Activated T-helper 17 cell treated with anti-CD3 and anti-CD28 coated beads, Interleukin-2, amount 50 U/mL, for 72 hours (primary cell): Measurements from ENCODE around the gene AMZ1. TPM values are rescaled to one million over a fixed set of nuclear protein-coding genes. Genes with fewer than 3 reads are reported as not detected.
"Not testable (repeated sequence)": the region's sequence is repeated elsewhere in the genome, so short reads cannot be mapped to it uniquely, and the experiment has no call there.

Experiments
- ATAC-seq: fragments of 150-1000 bp; cut with Tn5 transposase; replicated peaks from 2 replicates; pipeline ENCODE4 v1.10.0; 2021; ENCODE audit warnings: mild to moderate bottlenecking, moderate library complexity
- H3K27ac Mint-ChIP-seq: one replicate; pipeline ENCODE4 v1.8.0; 2022; ENCODE audit warnings: mixed read lengths
- H3K27me3 Mint-ChIP-seq: one replicate; pipeline ENCODE4 v1.8.0; 2022; ENCODE audit warnings: mixed read lengths
- H3K36me3 Mint-ChIP-seq: one replicate; pipeline ENCODE4 v1.8.0; 2022; ENCODE audit warnings: low read depth, mild to moderate bottlenecking, mixed read lengths
- H3K4me1 Mint-ChIP-seq: one replicate; pipeline ENCODE4 v1.8.0; 2022; ENCODE audit warnings: mixed read lengths
- H3K4me3 Mint-ChIP-seq: one replicate; pipeline ENCODE4 v1.8.0; 2022; ENCODE audit warnings: mild to moderate bottlenecking, mixed read lengths
- H3K9me3 Mint-ChIP-seq: one replicate; pipeline ENCODE4 v1.8.0; 2022; ENCODE audit warnings: mixed read lengths
- total RNA-seq, 2 donors: library from RNA; stranded (reverse); gene quantifications; one replicate each; pipeline ENCODE4 v1.2.3, GENCODE V29; 2022

AMZ1 gene
- total RNA-seq, 2 donors from 2014 or later = 0.69 TPM; not detected in 1

DNA sequence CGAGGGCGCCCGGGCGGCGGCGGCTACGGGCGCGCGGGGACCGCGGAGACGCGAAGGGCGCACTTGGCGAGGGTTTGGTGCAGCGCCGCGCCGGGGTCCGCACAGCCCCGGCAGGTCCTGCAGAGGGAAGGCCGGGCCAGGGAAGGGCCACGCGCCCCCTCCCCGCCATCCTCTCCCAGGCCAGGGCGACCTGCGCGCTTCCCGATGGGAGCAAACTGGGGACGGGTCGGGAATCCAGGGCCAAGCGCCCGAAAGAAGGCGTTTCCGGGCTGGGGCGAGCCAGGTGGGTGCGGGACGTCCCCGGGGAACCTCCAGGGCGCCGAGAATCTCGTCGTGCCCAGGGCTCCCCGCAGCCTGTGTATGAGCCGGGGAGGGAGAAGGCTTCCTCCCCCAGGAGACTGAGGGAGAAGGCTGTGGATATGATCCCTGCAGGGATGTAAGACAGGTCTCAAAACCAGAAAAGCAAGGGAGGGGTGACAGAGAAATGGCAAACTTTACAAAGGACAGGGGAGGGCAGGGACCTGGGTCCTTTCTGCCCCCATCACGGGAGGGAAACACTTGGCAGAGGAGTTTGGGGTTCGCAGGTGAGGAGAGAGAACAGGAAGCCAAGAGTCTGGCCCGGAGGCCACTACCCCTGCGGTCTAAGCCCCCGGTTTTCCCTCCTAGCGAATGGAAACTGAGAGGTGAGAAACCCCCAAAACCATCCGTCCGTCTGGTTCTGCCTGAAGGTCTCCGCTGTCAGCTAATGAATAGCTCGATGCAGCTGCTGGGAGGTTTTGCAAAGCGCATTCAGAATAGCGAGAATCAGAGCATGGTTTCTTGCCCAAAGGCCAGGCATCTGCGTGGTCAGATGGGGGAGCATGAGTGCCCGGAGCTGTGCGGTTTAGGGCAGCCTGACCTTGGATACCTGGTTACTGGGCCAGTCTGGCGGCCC is 674 bp downstream of the AMZ1 start:
- no peaks in the 10 kb centered on the region for H3K9me3 Mint-ChIP-seq
- no peak for ATAC-seq
- H3K36me3 Mint-ChIP-seq = no peaks in the 10 kb centered on the region
- no peak overlapping the region for H3K27ac Mint-ChIP-seq
- H3K27me3 Mint-ChIP-seq = peaks cover 23% of the 10 kb centered on the region
- H3K4me3 Mint-ChIP-seq = peak overlapping the region; percentile 25
- H3K4me1 Mint-ChIP-seq = no peaks in the 10 kb centered on the region

DNA sequence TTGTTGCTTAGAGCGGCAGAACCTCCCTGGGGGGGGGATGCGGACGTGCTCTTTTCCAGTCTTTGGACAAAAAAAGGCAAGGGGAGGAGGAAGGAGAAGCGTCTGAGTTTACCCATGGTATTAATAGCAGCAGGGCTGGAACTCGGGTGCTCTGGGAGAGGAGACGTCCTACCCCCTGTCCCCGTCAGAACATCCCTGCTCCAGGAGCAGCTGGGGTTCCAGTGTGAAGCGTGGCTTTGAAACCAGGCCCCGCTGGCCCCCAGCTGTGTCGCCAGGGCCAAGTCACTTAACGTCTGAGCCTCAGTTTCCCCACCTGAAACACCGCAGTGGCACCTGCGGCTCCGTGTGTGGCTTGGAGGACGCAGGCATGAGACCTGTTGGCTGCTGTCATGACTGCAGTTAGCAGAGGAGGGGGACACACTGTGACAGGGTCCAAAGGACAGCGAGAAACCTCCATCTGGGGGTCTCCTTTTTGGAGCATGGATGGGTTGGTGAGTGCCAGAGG is 1.4 kb downstream of the AMZ1 start:
- no peaks in the 10 kb centered on the region for H3K36me3 Mint-ChIP-seq
- no peaks in the 10 kb centered on the region for H3K4me1 Mint-ChIP-seq
- ATAC-seq = no peak
- no peaks in the 10 kb centered on the region for H3K9me3 Mint-ChIP-seq
- peaks cover 23% of the 10 kb centered on the region for H3K27me3 Mint-ChIP-seq
- H3K4me3 Mint-ChIP-seq = no peak overlapping the region
- H3K27ac Mint-ChIP-seq = no peak overlapping the region

- Mint-ChIP-seq H3K9me3 (no peaks in the 10 kb centered on the region), H3K36me3 (no peaks in the 10 kb centered on the region), H3K4me3 (no peak overlapping the region), H3K27me3 (peaks cover 23% of the 10 kb centered on the region), H3K4me1 (no peaks in the 10 kb centered on the region), H3K27ac (no peak overlapping the region)
- no peak for ATAC-seq
Observed at GRCh38 chr7:2689951-2690705, 2.1 kb downstream of the AMZ1 start.

- H3K36me3 Mint-ChIP-seq = no peaks in the 10 kb centered on the region
- H3K9me3 Mint-ChIP-seq = no peaks in the 10 kb centered on the region
- no peak for ATAC-seq
- H3K27me3 Mint-ChIP-seq = peaks cover 19% of the 10 kb centered on the region
- H3K27ac Mint-ChIP-seq = no peak overlapping the region
- H3K4me3 Mint-ChIP-seq = no peak overlapping the region
- H3K4me1 Mint-ChIP-seq = no peaks in the 10 kb centered on the region
Observed at GRCh38 chr7:2691011-2691707, 3.2 kb downstream of the AMZ1 start.

DNA sequence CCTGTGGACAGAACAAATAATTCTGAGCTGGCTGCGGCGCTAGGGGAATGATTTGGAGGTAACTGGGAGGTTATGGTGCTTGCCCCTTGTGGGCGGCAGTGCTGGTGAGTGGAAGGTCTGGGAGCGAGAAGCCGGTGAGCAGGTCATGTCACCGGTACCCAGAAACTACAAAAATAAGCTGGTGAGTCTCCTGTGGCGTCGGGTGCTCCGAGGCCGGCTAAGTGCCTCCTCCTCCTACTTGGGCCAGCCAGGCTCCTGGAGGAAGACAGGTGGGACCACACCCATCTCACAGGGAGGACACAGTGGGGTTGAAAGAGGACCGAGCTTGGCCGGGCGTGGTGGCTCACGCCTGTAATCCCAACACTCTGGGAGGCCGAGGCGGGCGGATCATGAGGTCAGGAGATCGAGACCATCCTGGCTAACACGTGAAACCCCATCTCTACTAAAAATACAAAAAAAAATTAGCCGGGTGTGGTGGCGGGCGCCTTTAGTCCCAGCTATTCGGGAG is 4.0 kb downstream of the AMZ1 start:
- not testable (repeated sequence) for H3K36me3 Mint-ChIP-seq, H3K4me1 Mint-ChIP-seq, ATAC-seq, H3K4me3 Mint-ChIP-seq, H3K9me3 Mint-ChIP-seq, H3K27ac Mint-ChIP-seq
- H3K27me3 Mint-ChIP-seq = peaks cover 17% of the 10 kb centered on the region

- no peaks in the 10 kb centered on the region for H3K36me3 Mint-ChIP-seq
- no peak overlapping the region for H3K27ac Mint-ChIP-seq
- ATAC-seq = no peak
- H3K4me1 Mint-ChIP-seq = no peaks in the 10 kb centered on the region
- no peaks in the 10 kb centered on the region for H3K9me3 Mint-ChIP-seq
- H3K27me3 Mint-ChIP-seq = peaks cover 14% of the 10 kb centered on the region
- no peak overlapping the region for H3K4me3 Mint-ChIP-seq
Observed at GRCh38 chr7:2692543-2692942, 4.5 kb downstream of the AMZ1 start.

DNA sequence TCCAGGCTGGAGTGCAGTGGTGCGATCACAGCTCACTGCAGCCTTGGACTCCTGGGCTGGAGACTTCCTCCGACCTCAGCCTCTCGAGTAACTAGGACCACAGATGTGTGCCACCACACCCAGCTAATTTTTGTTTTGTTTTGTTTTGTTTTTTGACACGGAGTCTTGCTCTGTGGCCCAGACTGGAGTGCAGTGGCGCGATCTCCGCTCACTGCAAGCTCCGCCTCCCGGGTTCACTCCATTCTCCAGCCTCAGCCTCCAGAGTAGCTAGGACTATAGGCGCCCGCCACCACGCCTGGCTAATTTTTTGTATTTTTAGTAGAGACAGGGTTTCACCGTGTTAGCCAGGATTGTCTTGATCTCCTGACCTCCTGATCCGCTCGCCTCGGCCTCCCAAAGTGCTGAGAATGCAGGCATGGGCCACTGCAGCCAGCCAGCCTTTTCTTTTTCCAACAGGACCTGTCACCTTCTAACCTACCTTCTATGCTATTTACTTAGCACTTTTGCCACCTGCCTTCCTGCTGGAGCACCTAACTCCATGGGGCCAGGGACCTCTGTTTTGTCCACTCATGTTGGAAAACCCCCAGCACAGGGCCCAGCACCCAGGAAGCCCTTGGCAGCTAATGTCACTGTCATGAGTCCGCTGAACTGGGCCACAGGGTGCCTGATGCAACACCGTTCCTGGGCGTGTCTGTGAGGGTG is 5.6 kb downstream of the AMZ1 start:
- ATAC-seq, H3K4me1 Mint-ChIP-seq, H3K4me3 Mint-ChIP-seq, H3K9me3 Mint-ChIP-seq, H3K36me3 Mint-ChIP-seq, H3K27ac Mint-ChIP-seq: not testable (repeated sequence)
- peaks cover 13% of the 10 kb centered on the region for H3K27me3 Mint-ChIP-seq

DNA sequence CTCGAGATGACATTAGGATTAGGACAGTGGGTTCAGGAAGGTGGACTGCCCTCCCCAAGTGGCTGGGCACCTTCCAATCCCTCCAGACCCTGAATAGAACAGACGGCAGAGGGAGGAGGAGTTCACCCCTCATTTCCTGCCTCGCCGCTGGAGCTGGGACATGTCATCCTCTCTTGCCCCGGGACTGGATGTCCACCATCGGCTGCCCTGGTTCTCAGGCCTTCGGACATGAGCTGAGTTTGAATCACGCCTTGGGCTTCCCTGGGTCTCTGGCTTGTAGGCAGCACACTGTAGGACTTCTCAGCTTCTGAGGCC is 6.1 kb downstream of the AMZ1 start:
- not testable (repeated sequence) for H3K4me1 Mint-ChIP-seq, H3K27ac Mint-ChIP-seq, ATAC-seq, H3K36me3 Mint-ChIP-seq, H3K9me3 Mint-ChIP-seq, H3K27me3 Mint-ChIP-seq, H3K4me3 Mint-ChIP-seq

- no peaks in the 10 kb centered on the region for H3K9me3 Mint-ChIP-seq
- peak; percentile 90 for ATAC-seq
- H3K27ac Mint-ChIP-seq = peak overlapping the region; percentile 62
- H3K4me3 Mint-ChIP-seq = peak overlapping the region; percentile 65
- H3K4me1 Mint-ChIP-seq = peaks cover 18% of the 10 kb centered on the region
- H3K27me3 Mint-ChIP-seq = no peaks in the 10 kb centered on the region
- no peaks in the 10 kb centered on the region for H3K36me3 Mint-ChIP-seq
Observed at GRCh38 chr7:2698581-2699288, 10.7 kb downstream of the AMZ1 start.

DNA sequence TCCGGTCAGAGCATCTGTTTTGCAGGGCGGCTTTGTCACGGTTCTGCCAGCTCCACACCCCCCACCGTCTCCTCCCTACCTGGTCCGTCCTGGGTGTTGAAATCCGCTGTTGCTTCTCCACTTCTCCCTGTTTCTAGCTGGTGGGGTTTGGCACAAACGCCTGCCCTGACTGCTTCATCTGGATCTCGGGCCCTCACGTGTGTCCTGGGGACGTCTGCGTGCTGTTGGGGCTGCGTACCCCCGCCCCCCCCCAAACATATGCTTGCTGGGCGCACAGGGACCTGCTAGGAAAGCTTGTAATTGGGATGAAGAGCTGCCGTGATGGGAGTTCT is 11.3 kb downstream of the AMZ1 start:
- peak overlapping the region; percentile 62 for H3K27ac Mint-ChIP-seq
- no peaks in the 10 kb centered on the region for H3K36me3 Mint-ChIP-seq
- no peak for ATAC-seq
- H3K27me3 Mint-ChIP-seq = no peaks in the 10 kb centered on the region
- peak overlapping the region; percentile 65 for H3K4me3 Mint-ChIP-seq
- no peaks in the 10 kb centered on the region for H3K9me3 Mint-ChIP-seq
- peaks cover 18% of the 10 kb centered on the region for H3K4me1 Mint-ChIP-seq

GRCh38 chr7:2700141-2700850 is 12.3 kb downstream of the AMZ1 start:
- peaks cover 18% of the 10 kb centered on the region for H3K4me1 Mint-ChIP-seq
- no peaks in the 10 kb centered on the region for H3K27me3 Mint-ChIP-seq
- ATAC-seq = no peak
- H3K9me3 Mint-ChIP-seq = no peaks in the 10 kb centered on the region
- no peaks in the 10 kb centered on the region for H3K36me3 Mint-ChIP-seq
- H3K4me3 Mint-ChIP-seq = no peak overlapping the region
- no peak overlapping the region for H3K27ac Mint-ChIP-seq

DNA sequence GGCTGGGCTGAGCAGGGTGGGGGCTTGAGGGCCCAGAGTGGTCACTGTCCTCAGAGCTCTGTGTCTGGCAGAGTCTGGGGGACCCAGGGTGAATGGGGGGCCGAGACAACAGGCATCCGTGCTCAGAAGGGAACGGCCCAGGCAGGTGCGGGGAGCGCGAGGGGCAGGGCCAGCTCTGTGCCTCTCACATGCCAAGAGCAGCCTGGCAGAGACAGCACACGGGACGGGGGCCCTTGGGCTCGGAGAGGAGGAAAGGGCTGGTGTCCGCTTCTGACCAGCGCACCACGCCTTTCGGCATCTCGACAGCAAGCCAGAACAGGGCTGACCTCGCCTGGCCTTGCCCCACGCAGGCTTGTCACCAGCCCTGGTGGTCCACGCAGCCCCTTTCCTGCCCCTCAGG is 13.4 kb downstream of the AMZ1 start:
- H3K4me3 Mint-ChIP-seq = no peak overlapping the region
- ATAC-seq = no peak
- no peaks in the 10 kb centered on the region for H3K36me3 Mint-ChIP-seq
- no peak overlapping the region for H3K27ac Mint-ChIP-seq
- peaks cover 18% of the 10 kb centered on the region for H3K4me1 Mint-ChIP-seq
- H3K27me3 Mint-ChIP-seq = no peaks in the 10 kb centered on the region
- no peaks in the 10 kb centered on the region for H3K9me3 Mint-ChIP-seq
